ENCODE data around the gene COQ9.
A peak's percentile ranks its signal among the peaks of the same experiment; 100 is the strongest.

The COQ9 gene

GRCh38 chr16:57473176-57473840 lies 26.0 kb downstream of the COQ9 start:
- DNase-seq: no peak

GRCh38 chr16:57473906-57474305 lies 26.6 kb downstream of the COQ9 start:
- DNase-seq: no peak

GRCh38 chr16:57474671-57475661 lies 27.7 kb downstream of the COQ9 start:
- DNase-seq: no peak

GRCh38 chr16:57475711-57476339 lies 28.5 kb downstream of the COQ9 start:
- peak; percentile 31 to 43 for DNase-seq

GRCh38 chr16:57476546-57477410 lies 29.5 kb downstream of the COQ9 start:
- DNase-seq: no peak

- no peak for DNase-seq
Measured at GRCh38 chr16:57477531-57478202, 30.4 kb downstream of the COQ9 start.

- DNase-seq: no peak
Measured at GRCh38 chr16:57478396-57479204, 31.3 kb downstream of the COQ9 start.

GRCh38 chr16:57479205-57479975 lies 32.1 kb downstream of the COQ9 start:
- DNase-seq: no peak

GRCh38 chr16:57479976-57480753 lies 32.9 kb downstream of the COQ9 start:
- DNase-seq: no peak

- no peak for DNase-seq
Measured at GRCh38 chr16:57480754-57481230, 33.5 kb downstream of the COQ9 start.

- no peak for DNase-seq
Measured at GRCh38 chr16:57481421-57481820, 34.1 kb downstream of the COQ9 start.

GRCh38 chr16:57482845-57483545 lies 35.7 kb downstream of the COQ9 start:
- no peak for DNase-seq

- no peak for DNase-seq
Measured at GRCh38 chr16:57483725-57484514, 36.6 kb downstream of the COQ9 start.

- no peak for DNase-seq
Measured at GRCh38 chr16:57484515-57485005, 37.3 kb downstream of the COQ9 start.

GRCh38 chr16:57485091-57485915 lies 38.0 kb downstream of the COQ9 start:
- DNase-seq: no peak
